HepG2 (cell line): ENCODE data around the gene KANTR. TPM values are rescaled to one million over a fixed set of nuclear protein-coding genes. Genes with fewer than 3 reads are reported as not detected.

Experiments used
- ATAC-seq: fragments of 200-7000 bp; cut with Tn5 transposase; 3 replicates; pipeline ENCODE4 v1.9.1; 2020; ENCODE audit warnings: mild to moderate bottlenecking, moderate library complexity
- BruUV-seq: library from RNA; stranded (reverse); fragments of 400-500 nt; replicated peaks from 2 replicates; lab custom pipeline; 2021; lab: Mats Ljungman, UMichigan
- CTCF ChIA-PET: fragments of 300-600 bp; formaldehyde crosslinking; extraction: SDS; loops from one replicate; lab custom pipeline; 2021; ENCODE audit warnings: low total read pairs, inconsistent platforms, low intra/inter-chr PET ratio; lab: Yijun Ruan, JAX
- POLR2A ChIA-PET: fragments of 350-600 bp; sonication (Branson Sonifier 250); formaldehyde crosslinking; loops from one replicate; lab custom pipeline; 2020; ENCODE audit warnings: antibody characterized with exemption, inconsistent platforms; lab: Yijun Ruan, JAX
- DNase-seq: peaks from one replicate; pipeline ENCODE4 v3.0.0-alpha.2; 2015; ENCODE audit warnings: low spot score
- FAIRE-seq: peaks from 3 replicates; lab custom pipeline; 2011; peaks lifted over from hg19 to GRCh38; lab: Jason Lieb, UNC
- H2AFZ ChIP-seq: one replicate; pipeline ENCODE4 v1.6.1; 2011; ENCODE audit warnings: low read length, inconsistent platforms
- H3K27ac ChIP-seq: fragments of 300-600 bp; 3 replicates; pipeline ENCODE4 v1.8.0; 2011; ENCODE audit warnings: mixed run types, mild to moderate bottlenecking, mixed read lengths, low read length, inconsistent platforms; ENCODE audit not compliant: insufficient read depth; ENCODE audit errors: extremely low read length
- H3K27me3 ChIP-seq, 2 experiments: fragments of 200-600 bp in 1 of 2; 2 replicates in 1 of 2; 3 replicates in 1 of 2; pipeline versions ENCODE4 v1.6.0 to v1.8.0; 2011; ENCODE audit warnings: low read length in 2 of 2, mild to moderate bottlenecking in 2 of 2, moderate library complexity in 2 of 2, inconsistent platforms in 1 of 2; ENCODE audit not compliant: insufficient read depth in 2 of 2, control insufficient read depth in 1 of 2
- H3K36me3 ChIP-seq, 2 experiments: fragments of 200-600 bp in 1 of 2; replicated peaks in 1 of 2; 2 replicates in 1 of 2; 3 replicates in 1 of 2; pipeline versions ENCODE4 v1.5.1 to v1.8.0; 2011; ENCODE audit warnings: low read length in 2 of 2, inconsistent platforms in 1 of 2; ENCODE audit not compliant: insufficient read depth in 2 of 2, control insufficient read depth in 1 of 2
- H3K4me1 ChIP-seq: 2 replicates; pipeline ENCODE4 v1.5.1; 2012; ENCODE audit warnings: low read length, inconsistent platforms; ENCODE audit not compliant: insufficient read depth
- H3K4me2 ChIP-seq: 2 replicates; pipeline ENCODE4 v1.6.0; 2011; ENCODE audit warnings: low read depth, low read length, inconsistent platforms
- H3K4me3 ChIP-seq, 3 experiments: fragments of 200-600 bp in 1 of 3; sonication (generic), shearing (Covaris generic) in 1 of 3; replicated peaks in 1 of 3; 2 replicates each; pipeline ENCODE4 v1.5.1; 2011 to 2016; ENCODE audit warnings: low read length in 3 of 3, inconsistent platforms in 2 of 3, low read depth in 2 of 3, mild to moderate bottlenecking in 2 of 3, control low read depth in 1 of 3, mixed read lengths in 1 of 3; ENCODE audit not compliant: insufficient read depth in 1 of 3
- H3K79me2 ChIP-seq: one replicate; pipeline ENCODE4 v1.6.1; 2011; ENCODE audit warnings: low read length, inconsistent platforms; ENCODE audit not compliant: insufficient read depth
- H3K9ac ChIP-seq: 2 replicates; pipeline ENCODE4 v1.6.0; 2011; ENCODE audit warnings: mild to moderate bottlenecking, low read depth, low read length, inconsistent platforms; ENCODE audit not compliant: insufficient read depth
- H3K9me3 ChIP-seq: 2 replicates; pipeline ENCODE4 v1.5.1; 2012; ENCODE audit warnings: mild to moderate bottlenecking, low read length
- H4K20me1 ChIP-seq: 2 replicates; pipeline ENCODE4 v1.6.0; 2011; ENCODE audit warnings: inconsistent platforms, mild to moderate bottlenecking, low read length, moderate library complexity; ENCODE audit not compliant: insufficient read depth
- CEBPG ChIP-seq: IDR thresholded peaks from 2 replicates; pipeline ENCODE4 v1.6.1; 2016
- CREB1 ChIP-seq, 2 experiments: fragments of 450-650 bp in 1 of 2; IDR thresholded peaks; 2 replicates each; pipeline ENCODE4 v1.6.1; 2016 to 2017; ENCODE audit warnings: control low read depth in 1 of 2, mild to moderate bottlenecking in 1 of 2, missing compliant biosample characterization in 1 of 2, missing genetic modification characterization in 1 of 2
- ETV5 ChIP-seq: IDR thresholded peaks from 2 replicates; pipeline ENCODE4 v1.6.1; 2018; ENCODE audit warnings: missing biosample characterization, missing genetic modification reagents, inconsistent platforms, borderline replicate concordance
- HES4 ChIP-seq: sonication (generic); formaldehyde crosslinking; IDR thresholded peaks from 2 replicates; pipeline ENCODE4 v1.9.0; 2021; ENCODE audit warnings: mild to moderate bottlenecking, missing genetic modification reagents, borderline replicate concordance
- KDM4B ChIP-seq: sonication (generic); formaldehyde crosslinking; IDR thresholded peaks from 2 replicates; pipeline ENCODE4 v1.4.0; 2020; ENCODE audit warnings: missing genetic modification reagents
- NR1H2 ChIP-seq: sonication (generic); formaldehyde crosslinking; IDR thresholded peaks from 2 replicates; pipeline ENCODE4 v1.8.1; 2022; ENCODE audit warnings: low read depth, missing genetic modification reagents, borderline replicate concordance
- SRF ChIP-seq: IDR thresholded peaks from 2 replicates; pipeline ENCODE4 v1.6.1; 2011; ENCODE audit warnings: mild to moderate bottlenecking, low read depth, low read length, moderate library complexity
- ZBTB3 ChIP-seq: sonication (generic); formaldehyde crosslinking; IDR thresholded peaks from 2 replicates; pipeline ENCODE4 v1.4.0; 2020; ENCODE audit warnings: low read depth, mild to moderate bottlenecking, moderate library complexity, missing genetic modification reagents, borderline replicate concordance
- ZMYM4 ChIP-seq: sonication (generic); formaldehyde crosslinking; IDR thresholded peaks from 2 replicates; pipeline ENCODE4 v1.8.1; 2023; ENCODE audit warnings: mild to moderate bottlenecking, missing genetic modification reagents
- ZSCAN20 ChIP-seq: sonication (generic); formaldehyde crosslinking; IDR thresholded peaks from 2 replicates; pipeline ENCODE4 v1.4.0; 2020; ENCODE audit warnings: missing genetic modification reagents, mild to moderate bottlenecking, borderline replicate concordance
- WGBS: methylation state at CpG from one replicate; pipeline ENCODE4 v1.1.6; 2017; ENCODE audit warnings: low lambda C conversion rate; 5-methylcytosine and 5-hydroxymethylcytosine counted together
- in situ Hi-C: cut with HindIII; loops from 2 replicates; pipeline ENCODE4 v1.10.0; 2017; ENCODE audit warnings: low pct_unique_long_range_greater_than_20kb; ENCODE audit not compliant: extremely low pct_ligation_motif_present
- intact Hi-C: fragments of 100-400 bp; cut with micrococcal nuclease; formaldehyde crosslinking; loops from one replicate; pipeline ENCODE4 v1.10.0; 2022; ENCODE audit not compliant: unreplicated experiment
- polyA plus RNA-seq, 8 experiments: library from polyadenylated mRNA; depleted of rRNA in 3 of 8; stranded (reverse) in 7 of 8; unstranded in 1 of 8; fragments of >200 nt; fragmentation: Illumina TruSeq in 4 of 8; extraction: Trizol in 4 of 8; gene quantifications; 2 replicates each; pipeline versions ENCODE4 v1.2.1 to v1.2.3, GENCODE V29; 2011 to 2016; ENCODE audit warnings: low read depth in 4 of 8, missing spikeins in 1 of 8, mixed read lengths in 1 of 8; ENCODE audit not compliant: insufficient read depth in 1 of 8
- total RNA-seq, 5 experiments: library from RNA; depleted of rRNA; stranded (reverse); fragments of >200 nt; fragmentation: Illumina TruSeq; extraction: Trizol; gene quantifications; 2 replicates each; pipeline ENCODE4 v1.2.3, GENCODE V29; 2016; ENCODE audit warnings: low read depth in 1 of 5
- TF ChIP-seq, protein P1 (sequence below): sonication (generic); formaldehyde crosslinking; IDR thresholded peaks from 2 replicates; pipeline ENCODE4 v1.4.0; 2020; ENCODE audit warnings: mild to moderate bottlenecking, missing genetic modification reagents

Gene KANTR
- total and polyA plus RNA-seq, 2 of the 13 experiments (the other 11 are each of a cell fraction or from before 2014, with no cell fraction given): 4.4 to 9.0 TPM

DNA sequence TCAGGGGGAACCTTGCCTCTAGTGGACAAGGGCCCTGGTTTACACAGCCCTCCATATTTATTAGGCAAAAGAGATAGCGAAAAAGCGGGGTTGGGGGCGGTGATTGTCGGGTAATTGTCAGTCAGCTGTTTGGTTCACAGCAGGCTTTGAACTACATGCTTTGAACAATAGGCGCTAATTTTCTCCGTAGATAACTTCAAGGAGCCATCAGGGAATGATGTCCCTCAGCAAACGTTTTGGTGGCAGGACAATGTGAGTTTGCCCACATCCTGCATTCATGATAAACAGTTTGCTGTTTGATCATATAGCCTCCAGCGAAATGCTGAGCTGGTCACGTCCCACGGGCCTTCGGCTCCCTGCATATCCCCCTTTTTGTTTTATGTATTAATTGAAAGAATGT is 65.2 kb downstream of the KANTR start (continued):
- TF ChIP-seq, protein P1, sequence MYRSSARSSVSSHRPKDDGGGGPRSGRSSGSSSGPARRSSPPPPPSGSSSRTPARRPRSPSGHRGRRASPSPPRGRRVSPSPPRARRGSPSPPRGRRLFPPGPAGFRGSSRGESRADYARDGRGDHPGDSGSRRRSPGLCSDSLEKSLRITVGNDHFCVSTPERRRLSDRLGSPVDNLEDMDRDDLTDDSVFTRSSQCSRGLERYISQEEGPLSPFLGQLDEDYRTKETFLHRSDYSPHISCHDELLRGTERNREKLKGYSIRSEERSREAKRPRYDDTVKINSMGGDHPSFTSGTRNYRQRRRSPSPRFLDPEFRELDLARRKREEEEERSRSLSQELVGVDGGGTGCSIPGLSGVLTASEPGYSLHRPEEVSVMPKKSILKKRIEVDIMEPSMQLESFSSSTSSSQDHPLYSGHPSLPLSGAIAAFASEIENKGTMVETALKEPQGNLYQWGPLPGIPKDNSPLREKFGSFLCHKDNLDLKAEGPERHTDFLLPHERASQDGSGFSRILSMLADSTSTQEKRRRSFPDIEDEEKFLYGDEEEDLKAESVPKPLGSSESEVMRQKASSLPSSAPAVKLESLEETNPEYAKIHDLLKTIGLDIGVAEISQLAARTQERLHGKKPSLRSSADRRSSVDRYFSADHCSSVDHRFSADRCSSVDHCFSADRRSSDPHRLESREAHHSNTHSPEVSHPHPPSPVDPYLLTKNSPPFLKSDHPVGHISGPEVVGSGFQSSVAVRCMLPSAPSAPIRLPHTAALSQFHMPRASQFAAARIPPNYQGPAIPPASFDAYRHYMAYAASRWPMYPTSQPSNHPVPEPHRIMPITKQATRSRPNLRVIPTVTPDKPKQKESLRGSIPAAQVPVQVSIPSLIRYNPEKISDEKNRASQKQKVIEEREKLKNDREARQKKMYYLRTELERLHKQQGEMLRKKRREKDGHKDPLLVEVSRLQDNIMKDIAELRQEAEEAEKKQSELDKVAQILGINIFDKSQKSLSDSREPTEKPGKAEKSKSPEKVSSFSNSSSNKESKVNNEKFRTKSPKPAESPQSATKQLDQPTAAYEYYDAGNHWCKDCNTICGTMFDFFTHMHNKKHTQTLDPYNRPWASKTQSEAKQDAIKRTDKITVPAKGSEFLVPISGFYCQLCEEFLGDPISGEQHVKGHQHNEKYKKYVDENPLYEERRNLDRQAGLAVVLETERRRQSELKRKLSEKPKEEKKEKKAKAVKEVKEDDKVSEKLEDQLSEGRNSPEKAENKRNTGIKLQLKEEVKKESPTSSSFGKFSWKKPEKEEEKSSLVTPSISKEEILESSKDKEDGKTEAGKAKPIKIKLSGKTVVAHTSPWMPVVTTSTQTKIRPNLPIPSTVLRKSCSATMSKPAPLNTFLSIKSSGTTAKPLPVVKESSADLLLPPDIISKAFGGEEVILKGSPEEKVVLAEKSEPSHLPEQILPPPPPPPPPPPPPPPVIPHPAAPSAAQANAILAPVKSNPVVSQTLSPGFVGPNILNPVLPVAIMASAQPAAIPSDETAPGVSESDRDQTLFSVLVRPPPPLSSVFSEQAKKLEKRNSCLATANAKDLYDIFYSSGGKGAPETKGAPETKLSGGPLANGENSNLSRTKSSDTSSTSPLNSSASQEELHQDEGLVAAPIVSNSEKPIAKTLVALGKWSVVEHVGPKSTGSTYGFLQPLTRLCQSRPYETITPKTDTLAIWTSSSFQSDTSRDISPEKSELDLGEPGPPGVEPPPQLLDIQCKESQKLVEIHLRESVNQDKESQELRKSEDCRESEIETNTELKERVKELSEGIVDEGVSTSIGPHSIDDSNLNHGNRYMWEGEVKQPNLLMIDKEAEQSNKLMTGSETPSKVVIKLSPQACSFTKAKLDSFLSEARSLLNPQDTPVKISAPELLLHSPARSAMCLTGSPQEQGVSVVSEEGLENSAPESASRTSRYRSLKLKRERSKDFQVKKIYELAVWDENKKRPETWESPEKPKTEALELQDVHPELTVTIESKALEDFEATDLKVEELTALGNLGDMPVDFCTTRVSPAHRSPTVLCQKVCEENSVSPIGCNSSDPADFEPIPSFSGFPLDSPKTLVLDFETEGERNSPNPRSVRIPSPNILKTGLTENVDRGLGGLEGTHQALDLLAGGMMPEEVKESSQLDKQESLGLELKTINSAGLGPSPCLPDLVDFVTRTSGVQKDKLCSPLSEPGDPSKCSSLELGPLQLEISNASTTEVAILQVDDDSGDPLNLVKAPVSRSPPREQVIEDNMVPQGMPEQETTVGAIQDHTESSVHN (CRISPR knock-in tag): no peak
- TF ChIP-seq HES4 (CRISPR knock-in tag) (no peak), CREB1 (IDR thresholded peaks at IDR 0.05) (no peak), CREB1 (CRISPR knock-in tag; IDR thresholded peaks at IDR 0.05) (no peak)

DNA sequence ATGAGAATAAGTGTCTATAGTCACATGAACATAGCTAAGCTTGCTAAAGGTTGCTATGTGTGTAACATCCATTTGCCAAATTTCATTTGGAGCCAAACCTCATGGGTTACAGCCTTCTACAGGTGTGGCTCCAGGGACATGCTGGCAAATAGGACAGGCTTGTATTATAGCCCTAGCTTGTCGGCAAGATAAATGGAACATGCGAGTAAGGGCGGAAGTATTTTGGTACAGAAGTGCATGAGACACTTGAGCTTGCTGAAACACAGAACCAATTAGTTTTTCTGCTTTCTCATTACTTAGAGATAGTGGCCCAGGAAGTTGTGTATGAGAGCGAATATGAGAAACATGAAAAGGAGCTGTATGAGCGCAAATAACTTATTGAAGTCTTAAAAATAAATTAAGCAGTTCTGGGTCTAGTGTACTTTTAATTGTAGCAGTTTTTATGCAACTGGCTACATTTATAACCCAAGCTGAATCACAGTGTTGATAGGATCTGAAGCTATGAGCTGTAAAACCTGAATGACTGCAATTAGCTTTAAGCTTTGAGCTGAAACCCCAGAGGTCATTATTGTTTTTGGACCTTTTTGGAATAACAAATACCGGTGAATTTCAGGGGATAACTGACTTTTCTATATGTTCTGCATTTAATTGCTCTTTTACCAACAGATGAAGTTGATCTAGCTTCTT is 66.5 kb downstream of the KANTR start:
- ChIA-PET POLR2A (no interaction called here), CTCF (no interaction called here)
- Histone ChIP-seq H3K27me3 (no peaks in the 10 kb centered on the region), H2AFZ (no peak overlapping the region), H3K4me2 (no peak overlapping the region), H3K36me3 (no peaks in the 10 kb centered on the region), H3K27ac (no peak overlapping the region), H3K9ac (no peak overlapping the region), H4K20me1 (no peaks in the 10 kb centered on the region), H3K4me3 (no peak overlapping the region), H3K4me1 (no peaks in the 10 kb centered on the region), H3K79me2 (no peaks in the 10 kb centered on the region), H3K9me3 (no peaks in the 10 kb centered on the region)
- TF ChIP-seq ZMYM4 (CRISPR knock-in tag) (no peak), CEBPG (CRISPR knock-in tag) (no peak), ZBTB3 (CRISPR knock-in tag) (no peak), ZSCAN20 (CRISPR knock-in tag) (no peak), SRF (no peak), KDM4B (CRISPR knock-in tag) (no peak), NR1H2 (no peak), ETV5 (no peak)
- no peak for DNase-seq
- no peak for ATAC-seq
- intact Hi-C loops (no loop called here), in situ Hi-C loops (no loop called here)
- no peak for FAIRE-seq
- WGBS: 98% methylated on average over 6 of the region's 6 CpGs
- no TSS peak for BruUV-seq
